PC-3 (cell line): ENCODE data around the gene TTLL1. TPM values are rescaled to one million over a fixed set of nuclear protein-coding genes. Genes with fewer than 3 reads are reported as not detected.

Experiments
- ATAC-seq: fragments of 200-7000 bp; cut with Tn5 transposase; 2 replicates; pipeline ENCODE4 v1.9.1; 2020; ENCODE audit warnings: mild to moderate bottlenecking, moderate library complexity
- BruUV-seq: library from RNA; stranded (reverse); fragments of 400-500 nt; replicated peaks from 2 replicates; lab custom pipeline; 2021; lab: Mats Ljungman, UMichigan
- CTCF ChIA-PET: fragments of 300-600 bp; sonication (Branson Sonifier 250); formaldehyde crosslinking; loops from one replicate; lab custom pipeline; 2022; ENCODE audit warnings: antibody characterized with exemption; lab: Charles Lee
- POLR2A ChIA-PET: fragments of 300-600 bp; sonication (Branson Sonifier 250); formaldehyde crosslinking; loops from one replicate; lab custom pipeline; 2022; ENCODE audit warnings: antibody characterized with exemption; ENCODE audit not compliant: unreplicated experiment; lab: Charles Lee
- DNase-seq: peaks from one replicate; pipeline ENCODE4 v3.0.0-alpha.2; 2015
- H2AFZ ChIP-seq: fragments of 300-600 bp; sonication (generic); 2 replicates; pipeline ENCODE4 v1.6.0; 2016; ENCODE audit warnings: antibody characterized with exemption, low read length
- H3F3A ChIP-seq: fragments of 300-600 bp; sonication (generic); one replicate; pipeline ENCODE4 v1.6.0; 2017; ENCODE audit warnings: antibody characterized with exemption, low read length, control low read depth, mild to moderate bottlenecking; ENCODE audit not compliant: unreplicated experiment
- H3K27ac ChIP-seq: fragments of 300-600 bp; sonication (generic); 2 replicates; pipeline ENCODE4 v1.5.1; 2016; ENCODE audit warnings: mild to moderate bottlenecking, low read length
- H3K27me3 ChIP-seq: fragments of 300-600 bp; sonication (generic); 2 replicates; pipeline ENCODE4 v1.6.1; 2016; ENCODE audit warnings: low read length, mixed read lengths
- H3K36me3 ChIP-seq: fragments of 300-600 bp; sonication (generic); 2 replicates; pipeline ENCODE4 v1.6.1; 2016; ENCODE audit warnings: low read depth, mixed run types, low read length, mixed read lengths
- H3K4me1 ChIP-seq: fragments of 300-600 bp; sonication (generic); 2 replicates; pipeline ENCODE4 v1.5.1; 2016; ENCODE audit warnings: low read length; ENCODE audit not compliant: insufficient read depth
- H3K4me2 ChIP-seq: fragments of 300-600 bp; sonication (generic); 2 replicates; pipeline ENCODE4 v1.6.0; 2016; ENCODE audit warnings: low read length
- H3K4me3 ChIP-seq: fragments of 300-600 bp; sonication (generic); 2 replicates; pipeline ENCODE4 v1.5.1; 2016; ENCODE audit warnings: mild to moderate bottlenecking, low read length, mixed read lengths
- H3K79me2 ChIP-seq: fragments of 300-600 bp; sonication (generic); 2 replicates; pipeline ENCODE4 v1.6.1; 2017; ENCODE audit warnings: low read length, mixed read lengths
- H3K9ac ChIP-seq: fragments of 300-600 bp; sonication (generic); 2 replicates; pipeline ENCODE4 v1.6.0; 2016; ENCODE audit warnings: mild to moderate bottlenecking, low read length
- H3K9me2 ChIP-seq: fragments of 300-600 bp; sonication (generic); replicated peaks from 2 replicates; pipeline ENCODE4 v1.6.1; 2016; ENCODE audit warnings: mixed run types, low read length, mixed read lengths
- H3K9me3 ChIP-seq: fragments of 300-600 bp; sonication (generic); 2 replicates; pipeline ENCODE4 v1.6.1; 2016; ENCODE audit warnings: low read length, mixed read lengths
- H4K20me1 ChIP-seq: fragments of 300-600 bp; sonication (generic); 2 replicates; pipeline ENCODE4 v1.6.1; 2016; ENCODE audit warnings: low read length, mixed read lengths
- CTCF ChIP-seq: fragments of 300-600 bp; sonication (generic); conservative IDR thresholded peaks from 2 replicates; pipeline ENCODE4 v1.5.1; 2017; ENCODE audit warnings: antibody characterized with exemption, low read depth, mild to moderate bottlenecking, low read length
- EZH2 ChIP-seq: fragments of 300-600 bp; sonication (generic); IDR thresholded peaks from one replicate; pipeline ENCODE4 v1.6.1; 2017; ENCODE audit warnings: antibody characterized with exemption, mild to moderate bottlenecking, low read length; ENCODE audit not compliant: unreplicated experiment
- EZH2phosphoT487 ChIP-seq: fragments of 300-600 bp; sonication (generic); IDR thresholded peaks from 2 replicates; pipeline ENCODE4 v1.6.1; 2018; ENCODE audit warnings: mild to moderate bottlenecking, antibody characterized with exemption, low read length, borderline replicate concordance
- intact Hi-C: fragments of 100-400 bp; cut with micrococcal nuclease; formaldehyde crosslinking; loops from 2 replicates; pipeline ENCODE4 v1.9.0; 2023
- total RNA-seq: library from RNA; depleted of rRNA; stranded (reverse); fragments of >200 nt; gene quantifications from 2 replicates; pipeline ENCODE4 v1.2.3, GENCODE V29; 2014

TTLL1 gene
- total RNA-seq, 1 experiment from 2014 or later: 0.77 TPM

GRCh38 chr22:43100225-43100624 is 11.0 kb upstream of the TTLL1 start:
- ChIA-PET CTCF (no interaction called here), POLR2A (no interaction called here)
- H3K27ac ChIP-seq: no peak overlapping the region
- ATAC-seq (no peak), DNase-seq (no peak)
- H3K4me1 ChIP-seq: no peaks in the 10 kb centered on the region
- no peaks in the 10 kb centered on the region for H3K9me2 ChIP-seq
- no peaks in the 10 kb centered on the region for H4K20me1 ChIP-seq
- intact Hi-C loops: no loop called here
- H3K9me3 ChIP-seq: no peaks in the 10 kb centered on the region
- no peaks in the 10 kb centered on the region for H3K27me3 ChIP-seq
- BruUV-seq: no TSS peak
- H3K9ac ChIP-seq: no peak overlapping the region
- H3K36me3 ChIP-seq: no peaks in the 10 kb centered on the region
- H3K79me2 ChIP-seq: no peaks in the 10 kb centered on the region
- no peak overlapping the region for H3K4me3 ChIP-seq
- no peak overlapping the region for H3K4me2 ChIP-seq
- TF ChIP-seq EZH2: no peak
- no peak overlapping the region for H2AFZ ChIP-seq
- no peaks in the 10 kb centered on the region for H3F3A ChIP-seq

- Histone ChIP-seq H3K9ac (no peak overlapping the region), H3F3A (no peaks in the 10 kb centered on the region), H2AFZ (no peak overlapping the region), H3K27ac (no peak overlapping the region), H4K20me1 (no peaks in the 10 kb centered on the region), H3K9me2 (no peaks in the 10 kb centered on the region), H3K4me3 (no peak overlapping the region), H3K36me3 (no peaks in the 10 kb centered on the region), H3K79me2 (no peaks in the 10 kb centered on the region), H3K4me1 (peaks cover 4% of the 10 kb centered on the region; the same call in 1 of the 2 replicates), H3K27me3 (no peaks in the 10 kb centered on the region), H3K4me2 (no peak overlapping the region), H3K9me3 (no peaks in the 10 kb centered on the region)
- TF ChIP-seq CTCF (no peak), EZH2phosphoT487 (no peak), EZH2 (no peak)
- no peak for DNase-seq
- BruUV-seq: no TSS peak
- intact Hi-C loops: loop anchor here (10.0 kb wide), 1 partner anchor 234 kb away; no protein-coding TSS in a partner anchor
- ChIA-PET CTCF (no interaction called here), POLR2A (no interaction called here)
- ATAC-seq: no peak
Observed at GRCh38 chr22:43099095-43099494, 9.9 kb upstream of the TTLL1 start.

- Histone ChIP-seq H3K4me1 (peaks cover 9% of the 10 kb centered on the region), H3K9me3 (no peaks in the 10 kb centered on the region), H3K27me3 (no peaks in the 10 kb centered on the region), H3K27ac (no peak overlapping the region), H3K4me2 (no peak overlapping the region), H3K9me2 (no peaks in the 10 kb centered on the region), H3K9ac (no peak overlapping the region), H2AFZ (no peak overlapping the region), H4K20me1 (no peaks in the 10 kb centered on the region), H3K4me3 (no peak overlapping the region), H3K79me2 (no peaks in the 10 kb centered on the region), H3K36me3 (no peaks in the 10 kb centered on the region), H3F3A (no peaks in the 10 kb centered on the region)
- ChIA-PET CTCF (no interaction called here), POLR2A (interaction anchor here (0.7 kb wide), 1 partner anchor 124 kb away, joined by 3 read pairs; no protein-coding TSS in a partner anchor)
- TF ChIP-seq EZH2phosphoT487 (no peak), EZH2 (no peak), CTCF (no peak)
- no TSS peak for BruUV-seq
- DNase-seq (no peak), ATAC-seq (no peak)
- intact Hi-C loops: loop anchor here (10.0 kb wide), 1 partner anchor 234 kb away; no protein-coding TSS in a partner anchor
Observed at GRCh38 chr22:43098356-43098755, 9.2 kb upstream of the TTLL1 start.
